ENCODE measurements around the gene LRRC63. TPM values are rescaled to one million over a fixed set of nuclear protein-coding genes. Genes with fewer than 3 reads are reported as not detected.

The LRRC63 gene
- total and polyA plus RNA-seq, 2 of the 4 experiments (the other 2 are of a cell fraction): not detected

- intact Hi-C loops (cut with micrococcal nuclease): no loop called here
- no peak for DNase-seq
- H3K56ac ChIP-seq (ENCODE audit: extremely low read depth, insufficient read depth, low read length): no peak overlapping the region
- no peak overlapping the region for H2BK120ac ChIP-seq (ENCODE audit: low read depth, low read length)
- no peaks in the 10 kb centered on the region for H3K36me3 ChIP-seq (ENCODE audit: control insufficient read depth, insufficient read depth, low read length)
- H3K9ac ChIP-seq (ENCODE audit: low read depth, low read length): no peak overlapping the region
- no peak overlapping the region for H2BK20ac ChIP-seq (ENCODE audit: low read depth, low read length)
- H4K5ac ChIP-seq (ENCODE audit: low read depth, low read length): no peak overlapping the region
- no peak overlapping the region for H2AK9ac ChIP-seq (replicated peaks; ENCODE audit: low read depth, low read length, poor library complexity)
- H3K27me3 ChIP-seq (ENCODE audit: control insufficient read depth, insufficient read depth, low read length): peaks cover 16% of the 10 kb centered on the region
- no peak overlapping the region for H3K23ac ChIP-seq (ENCODE audit: low read depth, low read length)
- H3K14ac ChIP-seq (replicated peaks; ENCODE audit: low read depth, low read length): no peak overlapping the region
- no peak overlapping the region for H2BK15ac ChIP-seq (ENCODE audit: low read depth, low read length)
- no peak overlapping the region for H4K91ac ChIP-seq (ENCODE audit: insufficient read depth, low read depth, low read length)
- H3K4ac ChIP-seq (ENCODE audit: low read depth, low read length): no peak overlapping the region
- no peak overlapping the region for H2AFZ ChIP-seq (replicated peaks; ENCODE audit: low read length, poor library complexity)
- H3K4me2 ChIP-seq (ENCODE audit: low read depth, low read length): no peak overlapping the region
- no peak overlapping the region for H2BK5ac ChIP-seq (ENCODE audit: low read depth, low read length, poor library complexity, severe bottlenecking)
- no peak overlapping the region for H2AK5ac ChIP-seq (ENCODE audit: low read depth, low read length)
- ChIA-PET CTCF (no interaction called here), POLR2A (ENCODE audit: unreplicated experiment) (no interaction called here)
- H3K9me1 ChIP-seq (ENCODE audit: insufficient read depth, low read length): no peaks in the 10 kb centered on the region
- H4K20me1 ChIP-seq (ENCODE audit: insufficient read depth, low read length): no peaks in the 10 kb centered on the region
- H3K27ac ChIP-seq (ENCODE audit: insufficient read depth, low read length): no peak overlapping the region
- dilution Hi-C loops (cut with HindIII; ENCODE audit: low sequenced_read_pairs, unreplicated experiment): no loop called here
- in situ Hi-C loops (cut with MboI; ENCODE audit: low sequenced_read_pairs): no loop called here
- no peak overlapping the region for H3K18ac ChIP-seq (ENCODE audit: low read depth, low read length)
- no peak for ATAC-seq (ENCODE audit: low read depth)
- no peak overlapping the region for H3K4me3 ChIP-seq (ENCODE audit: insufficient read depth, low read depth, low read length)
- H3K9me3 ChIP-seq (ENCODE audit: control insufficient read depth, insufficient read depth, low read length): no peaks in the 10 kb centered on the region
- TF ChIP-seq SMC3 (IDR thresholded peaks at IDR 0.05; ENCODE audit: low read depth, low read length) (no peak), RAD21 (IDR thresholded peaks at IDR 0.05; ENCODE audit: low read length) (no peak), CHD1 (IDR thresholded peaks at IDR 0.05; ENCODE audit: low read depth, low read length) (no peak), USF2 (IDR thresholded peaks at IDR 0.05; ENCODE audit: low read depth, low read length) (no peak), NFE2L2 (IDR thresholded peaks at IDR 0.05; ENCODE audit: low read depth, low read length) (no peak), RCOR1 (IDR thresholded peaks at IDR 0.05; ENCODE audit: insufficient replicate concordance, low read length) (no peak), ELK1 (IDR thresholded peaks at IDR 0.05; ENCODE audit: borderline replicate concordance, low read depth, low read length) (no peak), FOS (IDR thresholded peaks at IDR 0.05; ENCODE audit: low read depth, low read length) (no peak), CTCF (conservative IDR thresholded peaks at IDR 0.05; ENCODE audit: low read depth, low read length) (no peak), MAZ (IDR thresholded peaks at IDR 0.05; ENCODE audit: borderline replicate concordance, low read depth, low read length) (no peak), CEBPB (IDR thresholded peaks at IDR 0.05; ENCODE audit: low read depth, low read length) (no peak), POLR2A (IDR thresholded peaks at IDR 0.05; ENCODE audit: low read depth, low read length) (no peak), MAFK (IDR thresholded peaks at IDR 0.05; ENCODE audit: low read depth, low read length) (no peak), RFX5 (IDR thresholded peaks at IDR 0.05; ENCODE audit: low read depth, low read length) (no peak), MXI1 (IDR thresholded peaks at IDR 0.05; ENCODE audit: borderline replicate concordance, low read depth, low read length) (no peak), BHLHE40 (IDR thresholded peaks at IDR 0.05; ENCODE audit: low read depth, low read length) (no peak)
- H3K4me1 ChIP-seq (ENCODE audit: control insufficient read depth, insufficient read depth, low read length): no peaks in the 10 kb centered on the region; the same call in 1 of the 2 replicates
- BruUV-seq (replicated peaks): no TSS peak
- WGBS, 2 experiments (ENCODE audit: extremely low coverage in 2 of 2, insufficient read length in 1 of 2): 13% methylated on average over 3 of the region's 7 CpGs; no CpG with 5 or more reads in 1 of the 2 experiments
- no peak overlapping the region for H4K8ac ChIP-seq (ENCODE audit: low read depth in 2 of 2, low read length in 2 of 2)
- H3K79me1 ChIP-seq (ENCODE audit: low read depth in 1 of 2, low read length in 2 of 2): no peaks in the 10 kb centered on the region
These were observed 3.9 kb upstream of the LRRC63 start for GRCh38 chr13:46207828-46208227.
